HepG2 (cell line): ENCODE measurements around the gene GNG7. TPM values are rescaled to one million over a fixed set of nuclear protein-coding genes. Genes with fewer than 3 reads are reported as not detected.

Experiments
- ARID2 ChIP-seq: sonication (generic); formaldehyde crosslinking; IDR thresholded peaks from 2 replicates; pipeline ENCODE4 v1.8.1; 2022; ENCODE audit warnings: mild to moderate bottlenecking, missing genetic modification reagents, borderline replicate concordance
- ATAD3A ChIP-seq: sonication (generic); formaldehyde crosslinking; IDR thresholded peaks from 2 replicates; pipeline ENCODE4 v1.4.0; 2020; ENCODE audit warnings: missing genetic modification reagents
- HMG20A ChIP-seq: IDR thresholded peaks from 2 replicates; pipeline ENCODE4 v1.6.1; 2016; ENCODE audit warnings: borderline replicate concordance
- HOXD1 ChIP-seq: sonication (generic); formaldehyde crosslinking; IDR thresholded peaks from 2 replicates; pipeline ENCODE4 v1.5.0; 2020; ENCODE audit warnings: missing genetic modification reagents
- KDM2A ChIP-seq: sonication (generic); formaldehyde crosslinking; IDR thresholded peaks from 2 replicates; pipeline ENCODE4 v1.4.0; 2020; ENCODE audit warnings: low read depth, missing genetic modification reagents, borderline replicate concordance
- MYPOP ChIP-seq: sonication (generic); formaldehyde crosslinking; IDR thresholded peaks from 2 replicates; pipeline ENCODE4 v1.8.1; 2023; ENCODE audit warnings: mild to moderate bottlenecking, moderate library complexity, missing genetic modification reagents
- NCOA5 ChIP-seq: sonication (generic); formaldehyde crosslinking; IDR thresholded peaks from 2 replicates; pipeline ENCODE4 v1.4.0; 2020; ENCODE audit warnings: missing genetic modification reagents
- NCOR1 ChIP-seq: fragments of 200-600 bp; sonication (generic); IDR thresholded peaks from 2 replicates; pipeline ENCODE4 v1.7.0; 2017; ENCODE audit warnings: antibody characterized with exemption, low read length, borderline replicate concordance
- NR2F6 ChIP-seq, 2 experiments: IDR thresholded peaks; 2 replicates each; pipeline ENCODE4 v1.6.1; 2016; ENCODE audit warnings: antibody characterized with exemption in 1 of 2, mild to moderate bottlenecking in 1 of 2
- NRL ChIP-seq: sonication (generic); formaldehyde crosslinking; IDR thresholded peaks from 2 replicates; pipeline ENCODE4 v1.5.0; 2020; ENCODE audit warnings: missing genetic modification reagents, mild to moderate bottlenecking, moderate library complexity, borderline replicate concordance
- POGZ ChIP-seq: sonication (generic); formaldehyde crosslinking; IDR thresholded peaks from 2 replicates; pipeline ENCODE4 v1.4.0; 2020; ENCODE audit warnings: mild to moderate bottlenecking, missing genetic modification reagents
- SMAD3 ChIP-seq: sonication (generic); formaldehyde crosslinking; IDR thresholded peaks from 2 replicates; pipeline ENCODE4 v1.4.0; 2020; ENCODE audit warnings: missing genetic modification reagents
- SNRNP70 ChIP-seq: fragments of 200-400 bp; formaldehyde crosslinking; IDR thresholded peaks from 2 replicates; pipeline ENCODE4 v1.6.1; 2017; ENCODE audit warnings: mild to moderate bottlenecking, low read depth, low read length, moderate library complexity
- TOPORS ChIP-seq: sonication (generic); formaldehyde crosslinking; IDR thresholded peaks from 2 replicates; pipeline ENCODE4 v1.8.0; 2023; ENCODE audit warnings: mild to moderate bottlenecking, missing genetic modification reagents
- XBP1 ChIP-seq: sonication (generic); formaldehyde crosslinking; IDR thresholded peaks from 2 replicates; pipeline ENCODE4 v1.5.0; 2020; ENCODE audit warnings: missing genetic modification reagents
- YEATS2 ChIP-seq: sonication (generic); formaldehyde crosslinking; IDR thresholded peaks from 2 replicates; pipeline ENCODE4 v1.4.0; 2020; ENCODE audit warnings: missing genetic modification reagents, borderline replicate concordance
- ZEB1 ChIP-seq: IDR thresholded peaks from 2 replicates; pipeline ENCODE4 v1.6.1; 2012; ENCODE audit warnings: mild to moderate bottlenecking, low read depth, inconsistent platforms; ENCODE audit not compliant: insufficient replicate concordance
- ZHX1 ChIP-seq: sonication (generic); formaldehyde crosslinking; IDR thresholded peaks from 2 replicates; pipeline ENCODE4 v1.8.1; 2022; ENCODE audit warnings: low read depth, mild to moderate bottlenecking, missing genetic modification reagents
- ZNF24 ChIP-seq: fragments of 450-650 bp; IDR thresholded peaks from 2 replicates; pipeline ENCODE4 v1.6.1; 2017; ENCODE audit warnings: antibody characterized with exemption, mild to moderate bottlenecking
- ZNF34 ChIP-seq: sonication (generic); formaldehyde crosslinking; IDR thresholded peaks from 2 replicates; pipeline ENCODE4 v1.4.0; 2020; ENCODE audit warnings: mild to moderate bottlenecking, missing genetic modification reagents, borderline replicate concordance
- ZNF552 ChIP-seq: sonication (generic); formaldehyde crosslinking; IDR thresholded peaks from 2 replicates; pipeline ENCODE4 v1.9.0; 2022; ENCODE audit warnings: missing genetic modification reagents, mild to moderate bottlenecking, borderline replicate concordance
- ZNF672 ChIP-seq: sonication (generic); formaldehyde crosslinking; IDR thresholded peaks from 2 replicates; pipeline ENCODE4 v1.8.1; 2022; ENCODE audit warnings: missing genetic modification reagents
- ZNF879 ChIP-seq: sonication (generic); formaldehyde crosslinking; IDR thresholded peaks from 2 replicates; pipeline ENCODE4 v1.8.1; 2023; ENCODE audit warnings: missing genetic modification reagents
- ZXDC ChIP-seq: sonication (generic); formaldehyde crosslinking; IDR thresholded peaks from 2 replicates; pipeline ENCODE4 v1.5.0; 2020; ENCODE audit warnings: mild to moderate bottlenecking, missing genetic modification reagents
- polyA plus RNA-seq, 8 experiments: library from polyadenylated mRNA; depleted of rRNA in 3 of 8; stranded (reverse) in 7 of 8; unstranded in 1 of 8; fragments of >200 nt; fragmentation: Illumina TruSeq in 4 of 8; extraction: Trizol in 4 of 8; gene quantifications; 2 replicates each; pipeline versions ENCODE4 v1.2.1 to v1.2.3, GENCODE V29; 2011 to 2016; ENCODE audit warnings: low read depth in 4 of 8, missing spikeins in 1 of 8, mixed read lengths in 1 of 8; ENCODE audit not compliant: insufficient read depth in 1 of 8
- total RNA-seq, 5 experiments: library from RNA; depleted of rRNA; stranded (reverse); fragments of >200 nt; fragmentation: Illumina TruSeq; extraction: Trizol; gene quantifications; 2 replicates each; pipeline ENCODE4 v1.2.3, GENCODE V29; 2016; ENCODE audit warnings: low read depth in 1 of 5

GNG7 gene
- total and polyA plus RNA-seq, 2 of the 13 experiments (the other 11 are each of a cell fraction or from before 2014, with no cell fraction given), result 1.4 to 3.3 TPM

GRCh38 chr19:2578901-2579677 is 123.4 kb downstream of the GNG7 start (continued):
- peak; percentile 72; the same call in 1 of the 2 replicates for TF ChIP-seq MYPOP (CRISPR knock-in tag)
- no peak for TF ChIP-seq NCOA5
- peak; percentile 72; the same call in 1 of the 2 replicates for TF ChIP-seq HMG20A
- peak; percentile 46; the same call in 1 of the 2 replicates for TF ChIP-seq POGZ (CRISPR knock-in tag)
- no peak for TF ChIP-seq TOPORS (CRISPR knock-in tag)
- no peak for TF ChIP-seq ZHX1 (CRISPR knock-in tag)
- TF ChIP-seq NR2F6 (IDR thresholded peaks at IDR 0.05), result peak; percentile 84
- peak; percentile 96 for TF ChIP-seq NR2F6 (CRISPR knock-in tag; IDR thresholded peaks at IDR 0.05)
- no peak for TF ChIP-seq ZNF879 (CRISPR knock-in tag)
- no peak for TF ChIP-seq ZNF24
- peak; percentile 19; the same call in 1 of the 2 replicates for TF ChIP-seq NRL (CRISPR knock-in tag)
- TF ChIP-seq ZNF552, result no peak
- TF ChIP-seq ZXDC (CRISPR knock-in tag), result no peak
- TF ChIP-seq KDM2A, result no peak; the same call in none of the 2 replicates
- TF ChIP-seq SMAD3 (CRISPR knock-in tag), result peak; percentile 54; the same call in 1 of the 2 replicates
- peak; percentile 91; the same call in 1 of the 2 replicates for TF ChIP-seq NCOR1
- no peak for TF ChIP-seq ZNF672 (CRISPR knock-in tag)
- TF ChIP-seq ZEB1, result no peak
- TF ChIP-seq SNRNP70, result no peak
- TF ChIP-seq ZNF34 (CRISPR knock-in tag), result peak; percentile 80; the same call in 1 of the 2 replicates
- no peak for TF ChIP-seq ATAD3A
- 0 out of 2 replicates have a peak, but pooled peaks have one; percentile 42 for TF ChIP-seq HOXD1
- TF ChIP-seq XBP1 (CRISPR knock-in tag), result no peak
- peak; percentile 69; the same call in 1 of the 2 replicates for TF ChIP-seq YEATS2 (CRISPR knock-in tag)
- no peak for TF ChIP-seq ARID2
